DOHH2 (cell line): Measurements from ENCODE around the gene CTSW.

Source experiments
- CTCF ChIP-seq: fragments of 200-600 bp; sonication (generic); IDR thresholded peaks from one replicate; pipeline ENCODE4 v1.5.1; 2014; ENCODE audit warnings: antibody characterized with exemption, mild to moderate bottlenecking, low read depth, low read length; ENCODE audit not compliant: poor library complexity, severe bottlenecking
- EZH2phosphoT487 ChIP-seq: fragments of 200-600 bp; sonication (generic); IDR thresholded peaks from 2 replicates; pipeline ENCODE4 v1.6.1; 2017; ENCODE audit warnings: borderline replicate concordance, mild to moderate bottlenecking, antibody characterized with exemption, low read length, moderate library complexity, mixed read lengths

- TF ChIP-seq CTCF (no peak), EZH2phosphoT487 (no peak)
Measured at GRCh38 chr11:65885231-65885630, 5.6 kb downstream of the CTSW start.
